Astrocyte (in vitro differentiated cells and primary cell): Measurements from ENCODE around the gene PGC.

Source experiments
- CTCF ChIP-seq: IDR thresholded peaks from 2 replicates; pipeline ENCODE4 v1.5.1; 2011; ENCODE audit warnings: low read depth, mild to moderate bottlenecking, inconsistent platforms, low read length, moderate library complexity; ENCODE audit not compliant: insufficient read depth
- EZH2 ChIP-seq: IDR thresholded peaks from 2 replicates; pipeline ENCODE4 v1.6.1; 2012; ENCODE audit warnings: mild to moderate bottlenecking, low read length, inconsistent platforms; ENCODE audit not compliant: insufficient read depth

GRCh38 chr6:41688256-41688965 is 58.8 kb downstream of the PGC start:
- TF ChIP-seq CTCF (no peak), EZH2 (no peak)
